DMS79 (cell line): ENCODE measurements around the gene CSNK2A1.

Experiments
- DNase-seq: peaks from one replicate; lab custom pipeline; 2025; lab: John Stamatoyannopoulos, UW

The CSNK2A1 gene

GRCh38 chr20:430091-430999 is 113.2 kb downstream of the CSNK2A1 start:
- DNase-seq: no peak

GRCh38 chr20:428658-429200 is 114.9 kb downstream of the CSNK2A1 start:
- no peak for DNase-seq

- no peak for DNase-seq
These were observed 115.5 kb downstream of the CSNK2A1 start for GRCh38 chr20:427849-428657.

DNA sequence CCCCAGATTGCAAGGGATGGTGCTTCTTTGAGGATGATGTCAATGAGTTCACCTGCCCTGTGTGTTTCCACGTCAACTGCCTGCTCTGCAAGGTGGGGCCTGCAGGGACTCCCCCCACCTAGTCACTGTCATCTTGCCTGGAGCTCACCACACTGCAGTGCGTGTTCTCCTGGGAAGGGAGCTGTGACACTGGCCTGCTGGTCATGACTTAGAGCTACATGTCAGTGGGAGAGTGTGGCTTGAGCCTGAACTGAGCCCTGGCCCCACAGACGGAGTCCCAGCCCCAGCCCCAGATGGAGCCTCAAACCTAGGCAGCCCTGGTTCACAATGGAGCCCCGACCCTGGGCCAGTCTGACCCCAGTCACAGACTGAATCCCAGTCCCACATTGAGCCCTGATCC is 116.2 kb downstream of the CSNK2A1 start:
- DNase-seq: no peak

GRCh38 chr20:426566-426965 is 117.0 kb downstream of the CSNK2A1 start:
- no peak for DNase-seq
